OCI-LY7 (cell line): Measurements from ENCODE around the gene AMOTL2. TPM values are rescaled to one million over a fixed set of nuclear protein-coding genes. Genes with fewer than 3 reads are reported as not detected.
A peak's percentile ranks its signal among the peaks of the same experiment; 100 is the strongest.

ENCODE experiments used
- BruUV-seq: library from RNA; stranded (reverse); fragments of 400-500 nt; replicated peaks from 2 replicates; lab custom pipeline; 2021; lab: Mats Ljungman, UMichigan
- CTCF ChIA-PET: fragments of 300-600 bp; sonication (Branson Sonifier 250); formaldehyde crosslinking; loops from one replicate; lab custom pipeline; 2022; ENCODE audit warnings: antibody characterized with exemption; ENCODE audit not compliant: unreplicated experiment; lab: Charles Lee
- POLR2A ChIA-PET: fragments of 300-600 bp; sonication (Branson Sonifier 250); formaldehyde crosslinking; loops from one replicate; lab custom pipeline; 2022; ENCODE audit warnings: antibody characterized with exemption; lab: Charles Lee
- DNase-seq: peaks from one replicate; pipeline ENCODE4 v3.0.0-alpha.2; 2015; ENCODE audit warnings: low spot score
- H2AFZ ChIP-seq: fragments of 200-600 bp; sonication (generic), shearing (Covaris generic); 2 replicates; pipeline ENCODE4 v1.6.1; 2014; ENCODE audit warnings: mild to moderate bottlenecking, antibody characterized with exemption, low read length, moderate library complexity
- H3K27ac ChIP-seq: fragments of 200-600 bp; sonication (generic); 2 replicates; pipeline ENCODE4 v1.5.1; 2014; ENCODE audit warnings: mixed run types, low read depth, mild to moderate bottlenecking, moderate library complexity, low read length, inconsistent platforms; ENCODE audit not compliant: poor library complexity, severe bottlenecking
- H3K36me3 ChIP-seq: fragments of 200-600 bp; sonication (generic); 2 replicates; pipeline ENCODE4 v1.6.1; 2014; ENCODE audit warnings: mild to moderate bottlenecking, antibody characterized with exemption, low read length, moderate library complexity, mixed read lengths; ENCODE audit not compliant: insufficient read depth
- H3K4me1 ChIP-seq: fragments of 200-600 bp; sonication (generic); 2 replicates; pipeline ENCODE4 v1.5.1; 2014; ENCODE audit warnings: mild to moderate bottlenecking, low read length; ENCODE audit not compliant: insufficient read depth, poor library complexity, severe bottlenecking
- H3K4me2 ChIP-seq: fragments of 200-600 bp; sonication (generic); 2 replicates; pipeline ENCODE4 v1.6.1; 2014; ENCODE audit warnings: mild to moderate bottlenecking, low read length
- H3K4me3 ChIP-seq: fragments of 200-600 bp; sonication (generic); 2 replicates; pipeline ENCODE4 v1.5.1; 2014; ENCODE audit warnings: mild to moderate bottlenecking, low read depth, low read length; ENCODE audit not compliant: poor library complexity, severe bottlenecking
- H3K79me2 ChIP-seq: fragments of 200-600 bp; sonication (generic); 2 replicates; pipeline ENCODE4 v1.6.1; 2016; ENCODE audit warnings: low read depth, mild to moderate bottlenecking, low read length, moderate library complexity, mixed read lengths; ENCODE audit not compliant: insufficient read depth
- H3K9me2 ChIP-seq: fragments of 200-600 bp; sonication (generic); 2 replicates; pipeline ENCODE4 v1.6.1; 2016; ENCODE audit warnings: mild to moderate bottlenecking, low read length, mixed read lengths; ENCODE audit not compliant: insufficient read depth
- H3K9me3 ChIP-seq: fragments of 200-600 bp; sonication (generic); 2 replicates; pipeline ENCODE4 v1.6.1; 2014; ENCODE audit warnings: mild to moderate bottlenecking, mixed run types, low read length, mixed read lengths
- H4K20me1 ChIP-seq: fragments of 200-600 bp; sonication (generic); 2 replicates; pipeline ENCODE4 v1.6.1; 2014; ENCODE audit warnings: mild to moderate bottlenecking, antibody characterized with exemption, low read length, moderate library complexity, mixed read lengths; ENCODE audit not compliant: insufficient read depth
- CTCF ChIP-seq: fragments of 200-600 bp; sonication (generic); conservative IDR thresholded peaks from 2 replicates; pipeline ENCODE4 v1.5.1; 2014; ENCODE audit warnings: mild to moderate bottlenecking, antibody characterized with exemption, low read length, moderate library complexity, mixed read lengths
- EZH2phosphoT487 ChIP-seq: fragments of 200-600 bp; sonication (generic); IDR thresholded peaks from 2 replicates; pipeline ENCODE4 v1.6.1; 2018; ENCODE audit warnings: low read depth, borderline replicate concordance, mild to moderate bottlenecking, mixed run types, antibody characterized with exemption, low read length, moderate library complexity, mixed read lengths
- intact Hi-C: fragments of 100-400 bp; cut with micrococcal nuclease; formaldehyde crosslinking; loops from one replicate; pipeline ENCODE4 v1.10.0; 2022; ENCODE audit not compliant: unreplicated experiment
- total RNA-seq, 2 experiments: library from RNA; depleted of rRNA in 1 of 2; stranded (reverse); fragments of >200 nt in 1 of 2; shearing (Covaris generic) in 1 of 2; gene quantifications; 2 replicates each; pipeline ENCODE4 v1.2.3, GENCODE V29; 2014 to 2022

Gene AMOTL2
- total RNA-seq, 2 experiments from 2014 or later = not detected

DNA sequence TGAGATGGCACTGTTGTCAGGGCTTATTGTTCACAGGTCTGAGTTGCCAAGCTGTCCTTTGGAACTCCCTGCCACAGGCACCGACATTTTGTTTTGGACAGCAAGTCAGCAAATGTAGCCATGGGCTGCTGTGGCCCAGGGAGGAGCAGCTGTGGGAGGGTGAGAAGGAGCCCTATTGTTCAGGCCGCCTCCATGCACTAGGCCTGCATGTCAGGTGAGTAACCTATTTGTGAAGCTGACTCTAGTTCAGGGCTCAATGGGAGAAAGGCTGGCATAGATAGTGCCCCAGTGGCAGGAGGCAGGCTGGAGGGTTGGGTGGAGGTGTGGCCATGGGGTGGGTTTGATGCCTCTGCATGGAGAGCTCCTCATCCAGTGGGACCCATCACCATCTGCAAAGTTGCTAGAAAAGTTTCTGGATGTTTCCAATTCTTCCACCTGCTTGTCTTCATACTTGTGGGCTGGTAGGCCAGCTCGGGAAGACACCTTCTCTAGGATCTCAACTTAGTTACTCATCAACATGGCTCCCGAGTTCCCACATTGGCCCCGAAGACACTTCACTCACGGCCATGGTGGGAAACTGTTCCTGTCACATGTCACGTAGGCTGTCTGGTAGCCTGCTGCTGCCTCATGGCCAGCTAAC lies 19.5 kb downstream of the AMOTL2 start:
- Histone ChIP-seq H3K36me3 (no peaks in the 10 kb centered on the region), H3K4me3 (no peak overlapping the region), H3K27ac (no peak overlapping the region), H4K20me1 (no peaks in the 10 kb centered on the region), H3K79me2 (no peaks in the 10 kb centered on the region), H3K9me2 (no peaks in the 10 kb centered on the region), H2AFZ (no peak overlapping the region), H3K9me3 (no peaks in the 10 kb centered on the region), H3K4me1 (peaks cover 9% of the 10 kb centered on the region), H3K4me2 (no peak overlapping the region)
- no TSS peak for BruUV-seq
- no peak for DNase-seq
- ChIA-PET POLR2A (no interaction called here), CTCF (no interaction called here)
- intact Hi-C loops = no loop called here
- TF ChIP-seq EZH2phosphoT487 = no peak
- no peak for TF ChIP-seq CTCF

GRCh38 chr3:134353831-134354611 lies 20.2 kb downstream of the AMOTL2 start:
- intact Hi-C loops = no loop called here
- H3K9me3 ChIP-seq = no peaks in the 10 kb centered on the region
- H3K79me2 ChIP-seq = no peaks in the 10 kb centered on the region
- H3K4me1 ChIP-seq = peaks cover 9% of the 10 kb centered on the region
- no TSS peak for BruUV-seq
- ChIA-PET POLR2A (interaction anchor here (1.0 kb wide), 1 partner anchor 16 kb away, joined by 3 read pairs; no protein-coding TSS in a partner anchor), CTCF (no interaction called here)
- H2AFZ ChIP-seq = no peak overlapping the region
- H3K36me3 ChIP-seq = no peaks in the 10 kb centered on the region
- no peak overlapping the region for H3K27ac ChIP-seq
- TF ChIP-seq CTCF (no peak), EZH2phosphoT487 (no peak)
- no peaks in the 10 kb centered on the region for H3K9me2 ChIP-seq
- no peak overlapping the region for H3K4me3 ChIP-seq
- H3K4me2 ChIP-seq = no peak overlapping the region
- DNase-seq = peak; percentile 14
- H4K20me1 ChIP-seq = no peaks in the 10 kb centered on the region
